CD4-positive, alpha-beta T cell (primary cell): ENCODE results near the gene MXI1. TPM values are rescaled to one million over a fixed set of nuclear protein-coding genes. Genes with fewer than 3 reads are reported as not detected.
A peak's percentile ranks its signal among the peaks of the same experiment; 100 is the strongest.

Source experiments
- ATAC-seq: fragments of 200-7000 bp; cut with Tn5 transposase; one replicate; pipeline ENCODE4 v1.10.0; 2022; ENCODE audit warnings: mild to moderate bottlenecking; ENCODE audit not compliant: poor library complexity
- CTCF ChIA-PET: fragments of 350-600 bp; sonication (Branson Sonifier 250); formaldehyde crosslinking; loops from one replicate; lab custom pipeline; 2021; ENCODE audit warnings: antibody characterized with exemption, inconsistent platforms; lab: Charles Lee
- POLR2A ChIA-PET: fragments of 350-600 bp; sonication (Branson Sonifier 250); formaldehyde crosslinking; loops from one replicate; lab custom pipeline; 2021; ENCODE audit warnings: antibody characterized with exemption, inconsistent platforms; lab: Charles Lee
- DNase-seq, 14 experiments: peaks; one replicate each; pipeline ENCODE4 v3.0.0-alpha.2; 2013 to 2020; ENCODE audit warnings: mixed read lengths in 2 of 14
- H3K27ac ChIP-seq, 2 donors: one replicate each; pipeline versions ENCODE4 v1.5.1 to v1.7.0; 2013; ENCODE audit warnings: low read length in 2 of 2, low read depth in 1 of 2, mild to moderate bottlenecking in 1 of 2
- H3K27me3 ChIP-seq, 2 experiments: 1 replicate in 1 of 2; 2 replicates in 1 of 2; pipeline versions ENCODE4 v1.6.1 to v1.7.0; 2013; ENCODE audit warnings: low read length in 2 of 2, control low read depth in 1 of 2, mild to moderate bottlenecking in 1 of 2, moderate library complexity in 1 of 2; ENCODE audit not compliant: insufficient read depth in 2 of 2, control insufficient read depth in 1 of 2
- H3K36me3 ChIP-seq: one replicate; pipeline ENCODE4 v1.6.1; 2013; ENCODE audit warnings: low read length, control low read depth; ENCODE audit not compliant: insufficient read depth
- H3K4me1 ChIP-seq: one replicate; pipeline ENCODE4 v1.6.1; 2013; ENCODE audit warnings: low read length, control low read depth; ENCODE audit not compliant: insufficient read depth
- H3K4me3 ChIP-seq: one replicate; pipeline ENCODE4 v1.5.1; 2013; ENCODE audit warnings: mild to moderate bottlenecking, low read length, moderate library complexity
- H3K9me3 ChIP-seq, 2 experiments: 1 replicate in 1 of 2; 2 replicates in 1 of 2; pipeline versions ENCODE4 v1.6.1 to v1.7.0; 2013; ENCODE audit warnings: low read length in 2 of 2, mild to moderate bottlenecking in 2 of 2, control low read depth in 1 of 2, moderate library complexity in 1 of 2; ENCODE audit not compliant: control insufficient read depth in 1 of 2, insufficient read depth in 1 of 2
- H3K27ac Mint-ChIP-seq: one replicate; pipeline ENCODE4 v1.8.0; 2020; ENCODE audit warnings: mixed read lengths
- H3K27me3 Mint-ChIP-seq: one replicate; pipeline ENCODE4 v1.8.0; 2021; ENCODE audit warnings: mixed read lengths
- H3K36me3 Mint-ChIP-seq: one replicate; pipeline ENCODE4 v1.8.0; 2021; ENCODE audit warnings: low read depth, mixed read lengths
- H3K4me1 Mint-ChIP-seq: one replicate; pipeline ENCODE4 v1.8.0; 2021; ENCODE audit warnings: low read depth, mixed read lengths
- H3K4me3 Mint-ChIP-seq: one replicate; pipeline ENCODE4 v1.8.0; 2020; ENCODE audit warnings: mild to moderate bottlenecking, mixed read lengths
- H3K9me3 Mint-ChIP-seq: one replicate; pipeline ENCODE4 v1.8.0; 2020; ENCODE audit warnings: mixed read lengths
- CTCF ChIP-seq: fragments of 200-600 bp; IDR thresholded peaks from one replicate; pipeline ENCODE4 v1.8.0; 2022; ENCODE audit warnings: antibody characterized with exemption, mild to moderate bottlenecking
- intact Hi-C, 2 experiments: fragments of 100-400 bp; cut with DNase I in 1 of 2; cut with micrococcal nuclease in 1 of 2; formaldehyde crosslinking; loops; one replicate each; pipeline versions ENCODE4 v1.15.1 to v1.9.0; 2023 to 2025; cut with DNase I, micrococcal nuclease
- total RNA-seq, 174 experiments: library from RNA in 2 of 174; stranded (reverse) in 2 of 174; gene quantifications; one replicate each; pipeline ENCODE4 v1.2.3 and lab custom pipeline; 2021 to 2026

MXI1 gene
- total RNA-seq, 2 experiments from 2014 or later: 74.3 to 84.3 TPM

GRCh38 chr10:110241407-110241806 is 34.0 kb downstream of the MXI1 start:
- Histone ChIP-seq H3K4me1 (no peaks in the 10 kb centered on the region), H3K9me3 (no peaks in the 10 kb centered on the region), H3K36me3 (peaks cover 15% of the 10 kb centered on the region), H3K4me3 (no peak overlapping the region), H3K27ac (no peak overlapping the region), H3K27me3 (no peaks in the 10 kb centered on the region)
- POLR2A ChIA-PET: interaction anchor here (1.2 to 1.8 kb wide), 3 partner anchors 31 to 48 kb away, joined by 3 to 5 read pairs (median 4); no protein-coding TSS in a partner anchor
- Mint-ChIP-seq H3K4me3 (peak overlapping the region; percentile 2), H3K27me3 (no peaks in the 10 kb centered on the region), H3K36me3 (peaks cover 52% of the 10 kb centered on the region), H3K4me1 (peaks cover 51% of the 10 kb centered on the region), H3K9me3 (peaks cover 7% of the 10 kb centered on the region), H3K27ac (no peak overlapping the region)
- ATAC-seq (no peak), DNase-seq (peak in 1 of 14 experiments; percentile 28)
- TF ChIP-seq CTCF: no peak
- CTCF ChIA-PET: interaction anchor here (0.7 to 1.5 kb wide), 2 partner anchors 16 to 18 kb away, joined by 3 to 5 read pairs; no protein-coding TSS in a partner anchor
- intact Hi-C loops: no loop called here

GRCh38 chr10:110241841-110242240 is 34.4 kb downstream of the MXI1 start:
- peak overlapping the region; percentile 18 for H3K4me3 Mint-ChIP-seq

GRCh38 chr10:110242511-110242910 is 35.1 kb downstream of the MXI1 start:
- ATAC-seq (no peak), DNase-seq (no peak)
- TF ChIP-seq CTCF: no peak
- Mint-ChIP-seq H3K4me3 (no peak overlapping the region), H3K27ac (no peak overlapping the region), H3K36me3 (peaks cover 53% of the 10 kb centered on the region), H3K4me1 (peaks cover 50% of the 10 kb centered on the region), H3K27me3 (no peaks in the 10 kb centered on the region), H3K9me3 (peaks cover 7% of the 10 kb centered on the region)
- no peak overlapping the region for H3K4me3 ChIP-seq
- intact Hi-C loops: no loop called here
- peaks cover 13% of the 10 kb centered on the region for H3K36me3 ChIP-seq
- no peaks in the 10 kb centered on the region for H3K9me3 ChIP-seq
- no peaks in the 10 kb centered on the region for H3K4me1 ChIP-seq
- CTCF ChIA-PET: interaction anchor here (1.5 kb wide), 1 partner anchor 17 kb away, joined by 5 read pairs; no protein-coding TSS in a partner anchor
- POLR2A ChIA-PET: interaction anchor here (1.5 to 1.8 kb wide), 2 partner anchors 32 to 34 kb away, joined by 5 read pairs; no protein-coding TSS in a partner anchor
- H3K27ac ChIP-seq: no peak overlapping the region
- H3K27me3 ChIP-seq: no peaks in the 10 kb centered on the region

More at GRCh38 chr10:110241841-110242240, 34.4 kb downstream of the MXI1 start:
- POLR2A ChIA-PET: interaction anchor here (1.2 to 1.8 kb wide), 3 partner anchors 31 to 48 kb away, joined by 3 to 5 read pairs (median 4); no protein-coding TSS in a partner anchor
- CTCF ChIA-PET: interaction anchor here (0.7 to 1.5 kb wide), 2 partner anchors 16 to 17 kb away, joined by 3 to 5 read pairs; no protein-coding TSS in a partner anchor
- Histone ChIP-seq H3K4me1 (no peaks in the 10 kb centered on the region), H3K27ac (no peak overlapping the region), H3K9me3 (no peaks in the 10 kb centered on the region), H3K36me3 (peaks cover 15% of the 10 kb centered on the region), H3K27me3 (no peaks in the 10 kb centered on the region), H3K4me3 (no peak overlapping the region)
- DNase-seq (no peak), ATAC-seq (no peak)
- TF ChIP-seq CTCF: no peak
- Mint-ChIP-seq H3K9me3 (peaks cover 7% of the 10 kb centered on the region), H3K4me1 (peaks cover 51% of the 10 kb centered on the region), H3K27ac (no peak overlapping the region), H3K27me3 (no peaks in the 10 kb centered on the region), H3K36me3 (peaks cover 53% of the 10 kb centered on the region)
- intact Hi-C loops: no loop called here
